Measurements from ENCODE around the gene FEZ2.

Gene FEZ2

DNA sequence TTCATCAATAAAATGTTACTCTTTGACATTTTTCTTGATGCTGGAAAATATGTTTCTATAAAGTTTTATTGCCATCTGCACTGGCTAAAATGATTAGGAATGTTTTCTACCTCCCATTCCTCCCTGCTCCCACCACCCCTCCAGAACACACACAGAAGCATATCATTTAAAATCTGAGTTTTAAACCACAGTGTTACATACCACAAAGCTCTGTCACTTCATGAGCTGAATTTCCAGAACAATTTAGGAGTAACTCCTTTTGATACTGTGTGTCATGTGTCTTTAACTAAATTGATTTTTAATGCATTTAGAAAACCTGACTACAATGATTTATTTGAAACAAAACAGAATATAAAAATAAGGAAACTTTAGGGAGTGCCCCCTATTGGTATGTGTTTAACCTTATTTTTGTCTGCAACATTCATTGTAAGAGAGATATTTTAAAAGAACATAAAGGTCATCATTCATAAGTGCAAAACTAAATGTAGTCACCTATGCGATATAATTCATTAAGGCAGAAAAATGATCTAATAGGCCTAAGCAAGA lies 52.0 kb downstream of the FEZ2 start:
- H3K4me3 ChIP-seq (ENCODE audit: low read depth, low read length), result no peak overlapping the region

DNA sequence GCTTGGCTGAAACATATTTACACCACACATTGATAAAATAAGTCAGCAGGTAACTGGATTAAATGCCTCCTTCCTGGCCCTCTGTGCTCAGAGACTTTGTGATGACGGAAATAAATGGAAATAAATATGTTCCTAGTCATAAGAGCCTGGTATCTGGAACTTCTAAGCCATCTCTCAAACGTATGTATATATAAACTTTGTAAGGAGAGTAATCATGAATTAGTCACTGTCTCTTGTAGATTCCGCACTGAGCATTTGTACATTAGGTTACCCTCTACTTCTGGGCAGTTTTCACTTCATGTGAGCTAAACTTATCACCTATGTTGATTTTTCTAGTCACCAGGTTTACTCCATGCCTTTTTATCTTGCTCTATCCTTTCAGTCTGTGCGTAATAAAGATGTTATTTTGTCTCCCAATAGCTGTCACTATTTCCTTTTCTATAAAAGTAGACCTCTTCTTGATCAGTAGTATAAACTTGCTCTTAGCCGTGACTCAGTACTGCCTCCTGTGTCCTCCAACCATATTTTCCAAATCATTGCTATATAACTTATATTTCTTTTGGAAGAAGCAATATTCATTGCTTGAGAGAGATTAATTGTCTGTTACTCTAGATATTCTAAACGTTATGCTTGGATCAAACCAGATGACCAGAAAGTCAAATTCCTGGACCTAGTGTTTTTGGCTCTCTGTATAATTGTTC lies 53.2 kb downstream of the FEZ2 start:
- no peak overlapping the region for H3K4me3 ChIP-seq (ENCODE audit: low read depth, low read length)
- TF ChIP-seq CTCF (IDR thresholded peaks at IDR 0.05; ENCODE audit: borderline replicate concordance, insufficient read depth, low read depth, low read length), result no peak; the same call in 1 of the 2 replicates

More for the DNA sequence above, 52.0 kb downstream of the FEZ2 start:
- TF ChIP-seq CTCF (IDR thresholded peaks at IDR 0.05; ENCODE audit: borderline replicate concordance, insufficient read depth, low read depth, low read length), result no peak

DNA sequence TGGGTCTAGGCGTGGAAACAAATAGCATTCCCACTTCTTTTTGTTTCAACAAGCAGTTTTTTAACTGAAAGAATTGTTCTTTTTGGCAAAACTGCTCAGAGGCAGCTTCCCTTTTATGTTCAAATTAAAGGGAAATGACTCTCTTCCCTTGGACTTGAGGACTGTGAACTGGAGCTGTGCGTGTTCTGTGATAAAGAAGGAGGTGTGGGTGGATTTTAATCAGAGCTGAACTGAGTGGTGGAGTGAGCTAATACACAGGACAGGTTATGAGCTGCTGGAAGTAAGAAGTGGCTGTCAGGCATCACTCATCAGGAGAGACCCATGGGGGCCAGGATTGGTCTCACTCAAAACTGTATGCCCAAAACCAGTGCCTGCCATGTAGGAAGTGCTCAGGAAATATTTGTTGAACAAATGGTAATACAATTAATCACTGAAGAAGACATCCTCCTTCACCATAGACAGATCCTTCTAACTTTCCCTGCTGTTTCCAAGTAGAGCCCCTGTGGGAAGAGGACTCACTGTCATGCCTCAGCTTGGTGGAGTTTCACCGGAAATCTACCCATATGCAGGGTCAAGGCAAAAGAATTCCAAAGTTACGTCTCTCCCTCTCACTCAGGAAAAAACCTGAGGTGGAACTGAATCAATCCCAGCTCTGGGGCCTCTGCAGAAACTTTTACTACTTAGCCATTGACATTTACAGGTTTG lies 55.9 kb downstream of the FEZ2 start:
- no peak overlapping the region for H3K4me3 ChIP-seq (ENCODE audit: low read depth, low read length)
- no peak for TF ChIP-seq CTCF (IDR thresholded peaks at IDR 0.05; ENCODE audit: borderline replicate concordance, insufficient read depth, low read depth, low read length)

DNA sequence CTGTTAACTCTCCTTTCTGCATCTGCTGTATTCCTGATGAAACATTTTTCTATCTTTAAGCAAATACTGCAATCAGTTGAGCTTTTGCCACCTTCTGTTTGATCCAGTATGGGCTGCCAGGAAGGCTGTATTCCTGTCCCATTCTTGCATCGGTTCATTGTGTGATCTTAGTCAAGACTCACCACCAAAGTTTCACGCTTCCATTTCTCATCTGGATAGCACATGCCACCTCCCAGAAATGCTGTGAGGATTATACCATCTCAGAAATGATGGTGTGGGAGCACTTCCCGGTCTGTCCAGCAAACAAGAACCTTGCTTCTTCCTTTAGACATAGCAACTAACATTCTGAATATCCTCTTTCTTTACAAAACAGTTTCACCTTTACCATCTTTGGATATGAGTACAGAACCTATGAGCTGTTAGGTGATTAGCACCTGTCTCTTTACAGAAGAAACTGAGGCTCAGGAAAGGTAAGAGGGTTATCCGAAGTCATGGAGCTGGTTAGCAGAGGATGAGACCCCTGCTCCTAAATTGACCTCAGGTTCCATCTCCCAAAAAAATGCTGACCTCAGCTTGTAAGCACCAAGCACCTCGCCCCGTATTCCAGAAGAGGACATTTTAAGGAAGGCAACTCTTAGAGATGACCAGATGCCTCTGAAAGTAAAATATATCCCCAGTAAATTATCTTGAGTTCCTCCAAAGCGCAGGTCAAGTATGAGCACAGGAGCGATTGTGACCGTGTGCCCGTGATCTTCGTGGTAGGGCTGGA lies 56.8 kb downstream of the FEZ2 start:
- TF ChIP-seq CTCF (IDR thresholded peaks at IDR 0.05; ENCODE audit: borderline replicate concordance, insufficient read depth, low read depth, low read length), result no peak

DNA sequence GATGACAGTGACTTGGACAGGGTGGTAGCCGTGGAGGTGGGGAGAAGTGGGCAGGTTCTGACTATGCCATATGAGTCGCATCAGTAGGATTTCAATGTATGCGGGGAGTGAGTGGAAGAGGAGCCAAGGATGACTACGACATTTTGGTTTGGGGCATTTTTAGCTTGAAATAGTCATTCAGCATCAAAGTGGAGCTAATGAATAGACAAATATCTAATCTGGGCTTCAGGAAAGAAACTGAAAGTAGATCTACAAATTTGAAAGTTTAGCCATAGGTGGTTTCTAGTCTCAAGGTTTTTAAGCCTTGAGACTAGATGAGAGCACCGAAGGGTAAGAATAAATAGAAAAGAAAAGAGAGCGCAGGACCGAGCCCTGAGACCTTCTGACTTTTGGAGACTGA lies 58.3 kb downstream of the FEZ2 start:
- no peak for TF ChIP-seq CTCF (IDR thresholded peaks at IDR 0.05; ENCODE audit: borderline replicate concordance, insufficient read depth, low read depth, low read length)
- no peak overlapping the region for H3K4me3 ChIP-seq (ENCODE audit: low read depth, low read length)

More for the DNA sequence above, 56.8 kb downstream of the FEZ2 start:
- H3K4me3 ChIP-seq (ENCODE audit: low read depth, low read length), result no peak overlapping the region

- H3K4me3 ChIP-seq (ENCODE audit: low read depth, low read length), result no peak overlapping the region
- no peak for TF ChIP-seq CTCF (IDR thresholded peaks at IDR 0.05; ENCODE audit: borderline replicate concordance, insufficient read depth, low read depth, low read length)
Observed at GRCh38 chr2:36538335-36538734, 59.6 kb downstream of the FEZ2 start.
